GM23338 (cell line): ENCODE measurements around the gene GRIK5. TPM values are rescaled to one million over a fixed set of nuclear protein-coding genes. Genes with fewer than 3 reads are reported as not detected.

Experiments used
- ATAC-seq: fragments of 200-7000 bp; cut with Tn5 transposase; 3 replicates; pipeline ENCODE4 v1.9.1; 2020
- DNase-seq: peaks from one replicate; pipeline ENCODE4 v3.0.0-alpha.2; 2015; ENCODE audit warnings: low spot score
- H2AFZ ChIP-seq: fragments of 200-600 bp; sonication (generic); 2 replicates; pipeline ENCODE4 v1.8.0; 2016; ENCODE audit warnings: antibody characterized with exemption, mild to moderate bottlenecking, moderate library complexity
- H3F3A ChIP-seq: fragments of 200-600 bp; sonication (generic); replicated peaks from 2 replicates; pipeline ENCODE4 v1.8.0; 2017; ENCODE audit warnings: antibody characterized with exemption, mixed run types, low read depth
- H3K27ac ChIP-seq: fragments of 200-600 bp; sonication (generic); 2 replicates; pipeline ENCODE4 v1.6.1; 2016; ENCODE audit warnings: low read depth
- H3K27me3 ChIP-seq: fragments of 200-600 bp; sonication (generic); 2 replicates; pipeline ENCODE4 v1.8.0; 2016; ENCODE audit warnings: mild to moderate bottlenecking, mixed run types, moderate library complexity; ENCODE audit not compliant: insufficient read depth
- H3K36me3 ChIP-seq: fragments of 200-600 bp; sonication (generic); 2 replicates; pipeline ENCODE4 v1.8.0; 2016; ENCODE audit warnings: mild to moderate bottlenecking; ENCODE audit not compliant: insufficient read depth
- H3K4me1 ChIP-seq: fragments of 200-600 bp; sonication (generic); 2 replicates; pipeline ENCODE4 v1.8.0; 2016; ENCODE audit warnings: mild to moderate bottlenecking, moderate library complexity; ENCODE audit not compliant: insufficient read depth
- H3K4me2 ChIP-seq: fragments of 200-600 bp; sonication (generic); 2 replicates; pipeline ENCODE4 v1.7.1; 2017; ENCODE audit warnings: mixed run types
- H3K4me3 ChIP-seq: fragments of 200-600 bp; sonication (generic); 2 replicates; pipeline ENCODE4 v1.6.1; 2016; ENCODE audit warnings: mixed run types
- H3K79me2 ChIP-seq: fragments of 200-600 bp; sonication (generic); replicated peaks from 2 replicates; pipeline ENCODE4 v1.8.0; 2017; ENCODE audit warnings: mild to moderate bottlenecking; ENCODE audit not compliant: insufficient read depth
- H3K9me2 ChIP-seq: fragments of 200-600 bp; sonication (generic); 2 replicates; pipeline ENCODE4 v1.8.0; 2017; ENCODE audit not compliant: insufficient read depth
- H4K20me1 ChIP-seq: fragments of 200-600 bp; sonication (generic); replicated peaks from 2 replicates; pipeline ENCODE4 v1.8.0; 2017; ENCODE audit warnings: mild to moderate bottlenecking; ENCODE audit not compliant: insufficient read depth
- H3K27ac Mint-ChIP-seq: 2 replicates; pipeline ENCODE4 v1.8.0; 2020; ENCODE audit warnings: inconsistent platforms, mild to moderate bottlenecking, moderate library complexity, mixed read lengths
- H3K27me3 Mint-ChIP-seq: 3 replicates; pipeline ENCODE4 v1.8.0; 2022; ENCODE audit warnings: low read depth, mild to moderate bottlenecking, moderate library complexity, mixed read lengths, inconsistent platforms; ENCODE audit not compliant: insufficient read depth, poor library complexity
- H3K36me3 Mint-ChIP-seq: 3 replicates; pipeline ENCODE4 v1.8.0; 2021; ENCODE audit warnings: low read depth, mild to moderate bottlenecking, inconsistent platforms, moderate library complexity, mixed read lengths
- H3K4me1 Mint-ChIP-seq: 3 replicates; pipeline ENCODE4 v1.8.0; 2020; ENCODE audit warnings: mild to moderate bottlenecking, inconsistent platforms, mixed read lengths
- H3K4me3 Mint-ChIP-seq: 3 replicates; pipeline ENCODE4 v1.8.0; 2021; ENCODE audit warnings: moderate library complexity, mild to moderate bottlenecking, inconsistent platforms, mixed read lengths
- H3K9me3 Mint-ChIP-seq: 3 replicates; pipeline ENCODE4 v1.8.0; 2020; ENCODE audit warnings: moderate library complexity, mild to moderate bottlenecking, inconsistent platforms, mixed read lengths
- EZH2 ChIP-seq: fragments of 200-600 bp; sonication (generic); IDR thresholded peaks from one replicate; pipeline ENCODE4 v1.8.0; 2017; ENCODE audit warnings: antibody characterized with exemption, mild to moderate bottlenecking, low read depth; ENCODE audit not compliant: unreplicated experiment
- JUNB ChIP-seq: IDR thresholded peaks from one replicate; pipeline ENCODE4 v1.6.1; 2016; ENCODE audit warnings: antibody characterized with exemption; ENCODE audit not compliant: unreplicated experiment
- NANOG ChIP-seq: IDR thresholded peaks from 2 replicates; pipeline ENCODE4 v1.6.1; 2016; ENCODE audit warnings: antibody characterized with exemption, borderline replicate concordance
- STAT1 ChIP-seq: IDR thresholded peaks from one replicate; pipeline ENCODE4 v1.6.1; 2016; ENCODE audit warnings: antibody characterized with exemption; ENCODE audit not compliant: unreplicated experiment
- polyA plus RNA-seq: library from polyadenylated mRNA; unstranded; fragments of >200 nt; fragmentation: Nextera tagmentation; extraction: Ambion mirVana; gene quantifications from 2 replicates; pipeline ENCODE4 v1.2.1, GENCODE V29; 2016
- total RNA-seq: library from RNA; depleted of rRNA; stranded (reverse); fragments of >200 nt; shearing (Covaris generic); gene quantifications from 2 replicates; pipeline ENCODE4 v1.2.3, GENCODE V29; 2014
- TF ChIP-seq, protein P1 (sequence below): fragments of 250-450 bp; sonication (Bioruptor Pico); IDR thresholded peaks from 2 replicates; pipeline ENCODE4 v1.5.0; 2020; ENCODE audit warnings: mild to moderate bottlenecking, moderate library complexity
- TF ChIP-seq, protein P2 (sequence below): IDR thresholded peaks from 2 replicates; pipeline ENCODE4 v1.6.1; 2016; ENCODE audit warnings: antibody characterized with exemption

The GRIK5 gene
- total and polyA plus RNA-seq, 2 experiments from 2014 or later = 5.1 to 42.5 TPM

DNA sequence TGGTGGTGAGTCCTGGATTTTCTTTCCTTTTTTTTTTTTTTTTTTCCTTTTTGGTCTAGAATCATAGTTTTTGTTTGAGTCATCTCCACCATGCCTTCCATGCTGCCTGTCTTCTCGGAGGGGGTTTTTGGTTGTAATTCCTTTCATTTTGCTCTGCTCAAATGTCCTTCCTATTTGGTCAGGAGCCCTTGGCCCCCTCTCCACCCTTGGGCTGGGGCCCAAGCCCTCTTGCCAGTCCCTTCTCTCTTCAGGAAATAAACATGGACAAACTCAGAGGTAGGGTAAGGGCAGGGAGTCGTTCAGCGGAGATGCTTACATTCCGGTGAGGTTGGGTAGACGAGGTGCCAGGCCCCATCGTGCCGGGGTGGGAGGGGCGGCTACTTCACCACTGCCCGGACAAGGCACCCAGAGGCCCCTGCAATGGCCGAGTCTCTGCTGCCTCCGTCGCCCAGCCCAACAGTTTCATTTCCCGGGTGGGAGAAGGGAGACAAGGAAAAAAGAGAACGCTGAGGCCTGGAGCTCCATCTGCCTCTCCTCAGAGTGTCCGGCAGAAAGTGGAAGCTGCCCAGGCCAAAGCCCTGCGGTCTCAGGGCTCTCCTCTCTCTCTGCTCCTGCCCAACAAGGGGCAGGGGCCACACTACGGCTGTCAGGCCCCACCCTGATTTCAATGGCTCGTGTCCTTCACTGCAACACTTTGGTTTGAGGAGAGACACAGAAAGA, 18.6 kb upstream of the GRIK5 start (continued):
- TF ChIP-seq, protein P1, sequence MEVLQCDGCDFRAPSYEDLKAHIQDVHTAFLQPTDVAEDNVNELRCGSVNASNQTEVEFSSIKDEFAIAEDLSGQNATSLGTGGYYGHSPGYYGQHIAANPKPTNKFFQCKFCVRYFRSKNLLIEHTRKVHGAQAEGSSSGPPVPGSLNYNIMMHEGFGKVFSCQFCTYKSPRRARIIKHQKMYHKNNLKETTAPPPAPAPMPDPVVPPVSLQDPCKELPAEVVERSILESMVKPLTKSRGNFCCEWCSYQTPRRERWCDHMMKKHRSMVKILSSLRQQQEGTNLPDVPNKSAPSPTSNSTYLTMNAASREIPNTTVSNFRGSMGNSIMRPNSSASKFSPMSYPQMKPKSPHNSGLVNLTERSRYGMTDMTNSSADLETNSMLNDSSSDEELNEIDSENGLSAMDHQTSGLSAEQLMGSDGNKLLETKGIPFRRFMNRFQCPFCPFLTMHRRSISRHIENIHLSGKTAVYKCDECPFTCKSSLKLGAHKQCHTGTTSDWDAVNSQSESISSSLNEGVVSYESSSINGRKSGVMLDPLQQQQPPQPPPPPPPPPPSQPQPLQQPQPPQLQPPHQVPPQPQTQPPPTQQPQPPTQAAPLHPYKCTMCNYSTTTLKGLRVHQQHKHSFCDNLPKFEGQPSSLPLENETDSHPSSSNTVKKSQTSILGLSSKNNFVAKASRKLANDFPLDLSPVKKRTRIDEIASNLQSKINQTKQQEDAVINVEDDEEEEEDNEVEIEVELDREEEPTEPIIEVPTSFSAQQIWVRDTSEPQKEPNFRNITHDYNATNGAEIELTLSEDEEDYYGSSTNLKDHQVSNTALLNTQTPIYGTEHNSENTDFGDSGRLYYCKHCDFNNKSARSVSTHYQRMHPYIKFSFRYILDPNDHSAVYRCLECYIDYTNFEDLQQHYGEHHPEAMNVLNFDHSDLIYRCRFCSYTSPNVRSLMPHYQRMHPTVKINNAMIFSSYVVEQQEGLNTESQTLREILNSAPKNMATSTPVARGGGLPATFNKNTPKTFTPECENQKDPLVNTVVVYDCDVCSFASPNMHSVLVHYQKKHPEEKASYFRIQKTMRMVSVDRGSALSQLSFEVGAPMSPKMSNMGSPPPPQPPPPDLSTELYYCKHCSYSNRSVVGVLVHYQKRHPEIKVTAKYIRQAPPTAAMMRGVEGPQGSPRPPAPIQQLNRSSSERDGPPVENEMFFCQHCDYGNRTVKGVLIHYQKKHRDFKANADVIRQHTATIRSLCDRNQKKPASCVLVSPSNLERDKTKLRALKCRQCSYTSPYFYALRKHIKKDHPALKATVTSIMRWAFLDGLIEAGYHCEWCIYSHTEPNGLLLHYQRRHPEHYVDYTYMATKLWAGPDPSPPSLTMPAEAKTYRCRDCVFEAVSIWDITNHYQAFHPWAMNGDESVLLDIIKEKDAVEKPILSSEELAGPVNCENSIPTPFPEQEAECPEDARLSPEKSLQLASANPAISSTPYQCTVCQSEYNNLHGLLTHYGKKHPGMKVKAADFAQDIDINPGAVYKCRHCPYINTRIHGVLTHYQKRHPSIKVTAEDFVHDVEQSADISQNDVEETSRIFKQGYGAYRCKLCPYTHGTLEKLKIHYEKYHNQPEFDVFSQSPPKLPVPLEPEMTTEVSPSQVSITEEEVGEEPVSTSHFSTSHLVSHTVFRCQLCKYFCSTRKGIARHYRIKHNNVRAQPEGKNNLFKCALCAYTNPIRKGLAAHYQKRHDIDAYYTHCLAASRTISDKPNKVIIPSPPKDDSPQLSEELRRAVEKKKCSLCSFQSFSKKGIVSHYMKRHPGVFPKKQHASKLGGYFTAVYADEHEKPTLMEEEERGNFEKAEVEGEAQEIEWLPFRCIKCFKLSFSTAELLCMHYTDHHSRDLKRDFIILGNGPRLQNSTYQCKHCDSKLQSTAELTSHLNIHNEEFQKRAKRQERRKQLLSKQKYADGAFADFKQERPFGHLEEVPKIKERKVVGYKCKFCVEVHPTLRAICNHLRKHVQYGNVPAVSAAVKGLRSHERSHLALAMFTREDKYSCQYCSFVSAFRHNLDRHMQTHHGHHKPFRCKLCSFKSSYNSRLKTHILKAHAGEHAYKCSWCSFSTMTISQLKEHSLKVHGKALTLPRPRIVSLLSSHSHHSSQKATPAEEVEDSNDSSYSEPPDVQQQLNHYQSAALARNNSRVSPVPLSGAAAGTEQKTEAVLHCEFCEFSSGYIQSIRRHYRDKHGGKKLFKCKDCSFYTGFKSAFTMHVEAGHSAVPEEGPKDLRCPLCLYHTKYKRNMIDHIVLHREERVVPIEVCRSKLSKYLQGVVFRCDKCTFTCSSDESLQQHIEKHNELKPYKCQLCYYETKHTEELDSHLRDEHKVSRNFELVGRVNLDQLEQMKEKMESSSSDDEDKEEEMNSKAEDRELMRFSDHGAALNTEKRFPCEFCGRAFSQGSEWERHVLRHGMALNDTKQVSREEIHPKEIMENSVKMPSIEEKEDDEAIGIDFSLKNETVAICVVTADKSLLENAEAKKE (CRISPR knock-in tag) = no peak
- TF ChIP-seq STAT1 (no peak), NANOG (no peak), JUNB (no peak), EZH2 (no peak)
- TF ChIP-seq, protein P2, sequence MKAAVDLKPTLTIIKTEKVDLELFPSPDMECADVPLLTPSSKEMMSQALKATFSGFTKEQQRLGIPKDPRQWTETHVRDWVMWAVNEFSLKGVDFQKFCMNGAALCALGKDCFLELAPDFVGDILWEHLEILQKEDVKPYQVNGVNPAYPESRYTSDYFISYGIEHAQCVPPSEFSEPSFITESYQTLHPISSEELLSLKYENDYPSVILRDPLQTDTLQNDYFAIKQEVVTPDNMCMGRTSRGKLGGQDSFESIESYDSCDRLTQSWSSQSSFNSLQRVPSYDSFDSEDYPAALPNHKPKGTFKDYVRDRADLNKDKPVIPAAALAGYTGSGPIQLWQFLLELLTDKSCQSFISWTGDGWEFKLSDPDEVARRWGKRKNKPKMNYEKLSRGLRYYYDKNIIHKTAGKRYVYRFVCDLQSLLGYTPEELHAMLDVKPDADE = no peak

DNA sequence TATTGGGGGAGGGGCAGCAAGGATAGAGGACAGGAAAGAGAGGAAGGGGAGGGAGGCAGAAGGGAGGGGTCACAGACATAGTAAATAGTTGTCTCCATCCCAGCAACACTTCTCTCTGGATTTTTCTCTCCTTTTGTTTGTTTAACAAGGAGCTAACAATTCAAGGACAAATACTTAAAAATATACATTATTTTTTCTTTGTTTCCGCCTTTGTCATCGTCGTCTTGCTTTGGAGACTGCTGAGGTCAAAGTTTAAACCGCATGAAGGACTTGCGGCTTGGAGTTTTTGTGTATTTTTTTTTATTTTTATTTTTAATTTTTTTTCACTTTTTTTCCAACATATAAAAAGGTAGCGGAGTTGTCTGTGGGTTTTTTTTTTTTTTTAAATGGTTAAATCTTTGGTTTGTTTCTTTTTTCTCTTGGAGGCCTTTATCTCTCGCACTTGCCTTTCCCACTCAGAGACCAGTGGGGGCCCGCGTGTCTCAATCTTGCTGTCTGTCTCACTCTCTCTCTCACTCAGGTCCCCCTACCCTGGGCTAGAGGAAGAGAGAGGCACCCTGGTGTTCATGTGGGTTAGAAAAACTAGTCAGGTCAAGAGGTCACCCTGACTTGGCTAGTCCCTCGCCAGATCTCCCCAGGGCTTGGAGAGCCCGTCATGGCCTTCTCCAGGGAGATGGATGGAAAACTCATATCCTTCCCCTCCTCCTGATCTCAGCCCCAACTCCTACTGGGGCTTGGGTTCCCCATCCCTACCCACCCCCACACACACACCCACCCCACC, 17.0 kb upstream of the GRIK5 start:
- H3K4me3 Mint-ChIP-seq = no peak overlapping the region
- H3K4me1 ChIP-seq = peaks cover 19% of the 10 kb centered on the region
- H3K36me3 ChIP-seq = no peaks in the 10 kb centered on the region
- peaks cover 5% of the 10 kb centered on the region; the same call in 1 of the 2 replicates for H3F3A ChIP-seq
- H3K27me3 Mint-ChIP-seq = peaks cover 13% of the 10 kb centered on the region
- no peaks in the 10 kb centered on the region for H3K27me3 ChIP-seq
- ATAC-seq = no peak
- no peak for DNase-seq
- H3K79me2 ChIP-seq = no peaks in the 10 kb centered on the region
- H3K9me3 Mint-ChIP-seq = no peaks in the 10 kb centered on the region
- H3K36me3 Mint-ChIP-seq = peaks cover 9% of the 10 kb centered on the region
- H3K4me3 ChIP-seq = no peak overlapping the region
- no peak overlapping the region for H2AFZ ChIP-seq
- H3K4me1 Mint-ChIP-seq = peaks cover 39% of the 10 kb centered on the region
- no peak overlapping the region for H3K4me2 ChIP-seq
- no peaks in the 10 kb centered on the region for H3K9me2 ChIP-seq
- peaks cover 3% of the 10 kb centered on the region; the same call in 1 of the 2 replicates for H4K20me1 ChIP-seq
- H3K27ac Mint-ChIP-seq = no peak overlapping the region; the same call in 1 of the 2 replicates
- no peak overlapping the region for H3K27ac ChIP-seq
- TF ChIP-seq STAT1 = no peak
- TF ChIP-seq NANOG = no peak
